ENCODE data around the gene ADAMTS12. TPM values are rescaled to one million over a fixed set of nuclear protein-coding genes. Genes with fewer than 3 reads are reported as not detected.

ADAMTS12 gene
- total RNA-seq, 1 experiment from 2014 or later: 6.2 TPM

DNA sequence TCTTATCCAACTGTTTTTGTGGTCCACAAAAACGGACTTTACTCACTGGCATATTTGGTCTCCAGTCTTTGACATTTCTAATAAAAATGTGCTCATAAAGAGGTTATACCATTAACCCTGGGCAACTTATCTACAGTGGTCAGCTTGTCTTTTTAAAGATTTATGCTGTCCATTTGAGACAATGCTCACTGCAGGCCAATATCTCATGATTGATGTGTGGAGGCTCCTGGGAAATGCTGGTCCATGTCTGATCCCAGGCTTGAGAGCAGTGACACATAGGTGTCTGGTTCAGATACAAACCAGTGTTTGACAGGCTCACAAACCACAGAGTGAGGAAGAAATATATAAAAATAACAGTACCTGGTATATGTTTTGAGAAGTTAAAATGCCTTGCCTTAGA lies 270.3 kb downstream of the ADAMTS12 start:
- TF ChIP-seq, protein P1, sequence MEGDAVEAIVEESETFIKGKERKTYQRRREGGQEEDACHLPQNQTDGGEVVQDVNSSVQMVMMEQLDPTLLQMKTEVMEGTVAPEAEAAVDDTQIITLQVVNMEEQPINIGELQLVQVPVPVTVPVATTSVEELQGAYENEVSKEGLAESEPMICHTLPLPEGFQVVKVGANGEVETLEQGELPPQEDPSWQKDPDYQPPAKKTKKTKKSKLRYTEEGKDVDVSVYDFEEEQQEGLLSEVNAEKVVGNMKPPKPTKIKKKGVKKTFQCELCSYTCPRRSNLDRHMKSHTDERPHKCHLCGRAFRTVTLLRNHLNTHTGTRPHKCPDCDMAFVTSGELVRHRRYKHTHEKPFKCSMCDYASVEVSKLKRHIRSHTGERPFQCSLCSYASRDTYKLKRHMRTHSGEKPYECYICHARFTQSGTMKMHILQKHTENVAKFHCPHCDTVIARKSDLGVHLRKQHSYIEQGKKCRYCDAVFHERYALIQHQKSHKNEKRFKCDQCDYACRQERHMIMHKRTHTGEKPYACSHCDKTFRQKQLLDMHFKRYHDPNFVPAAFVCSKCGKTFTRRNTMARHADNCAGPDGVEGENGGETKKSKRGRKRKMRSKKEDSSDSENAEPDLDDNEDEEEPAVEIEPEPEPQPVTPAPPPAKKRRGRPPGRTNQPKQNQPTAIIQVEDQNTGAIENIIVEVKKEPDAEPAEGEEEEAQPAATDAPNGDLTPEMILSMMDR (conservative IDR thresholded peaks at IDR 0.05): no peak
- no peak overlapping the region for H3K14ac ChIP-seq (ENCODE audit: insufficient read depth, low read length)
- H2BK15ac ChIP-seq (ENCODE audit: low read depth, low read length): no peak overlapping the region
- H4K20me1 ChIP-seq (ENCODE audit: control insufficient read depth, insufficient read depth, insufficient read length): no peaks in the 10 kb centered on the region
- no peak overlapping the region for H3K9ac ChIP-seq (ENCODE audit: extremely low read depth, insufficient read length, low read length)
- WGBS (ENCODE audit: extremely low coverage, insufficient read length, low lambda C conversion rate): no CpG with 5 or more reads among the region's 1 CpG
- DNase-seq: no peak
- no peak overlapping the region for H3K18ac ChIP-seq (ENCODE audit: insufficient read length, low read depth, low read length)
- H4K8ac ChIP-seq (replicated peaks; ENCODE audit: insufficient read length, low read depth, low read length): no peak overlapping the region
- Mint-ChIP-seq H3K9me3 (no peaks in the 10 kb centered on the region), H3K4me3 (no peak overlapping the region), H3K36me3 (ENCODE audit: insufficient read depth in 1 of 3, low read depth in 3 of 3) (no peaks in the 10 kb centered on the region; a peak in 1 of 7 replicates), H3K27ac (no peak overlapping the region), H3K4me1 (no peaks in the 10 kb centered on the region), H3K27me3 (ENCODE audit: low read depth) (peaks cover 3% of the 10 kb centered on the region; the same call in 1 of the 2 replicates)
- no peak overlapping the region for H2AFZ ChIP-seq (ENCODE audit: low read length)
- no peak overlapping the region for H3K4me2 ChIP-seq (ENCODE audit: insufficient read depth, insufficient read length, low read length)
- no peak overlapping the region for H4K91ac ChIP-seq (ENCODE audit: insufficient read length, low read depth, low read length)
- H3K79me1 ChIP-seq (ENCODE audit: insufficient read depth, low read depth, low read length, poor library complexity, severe bottlenecking): no peaks in the 10 kb centered on the region
- H3K9me3 ChIP-seq (ENCODE audit: control insufficient read depth, low read depth, low read length): no peaks in the 10 kb centered on the region
- no peaks in the 10 kb centered on the region for H3K79me2 ChIP-seq (ENCODE audit: insufficient read depth, low read length)
- no peaks in the 10 kb centered on the region for H3K4me1 ChIP-seq (ENCODE audit: insufficient read depth, low read length)
- H3K4ac ChIP-seq (ENCODE audit: low read depth, low read length): no peak overlapping the region
- no peak overlapping the region for H3K27ac ChIP-seq (ENCODE audit: insufficient read length, low read depth, low read length)
- no peak overlapping the region for H3T11ph ChIP-seq (ENCODE audit: low read length)
- no peaks in the 10 kb centered on the region for H3K23me2 ChIP-seq (ENCODE audit: insufficient read length, low read depth, low read length, poor library complexity, severe bottlenecking)
- no peaks in the 10 kb centered on the region; the same call in 1 of the 2 replicates for H3K27me3 ChIP-seq (ENCODE audit: insufficient read depth, low read length)
- H3K56ac ChIP-seq (ENCODE audit: insufficient read length, low read depth, low read length): no peak overlapping the region
- H4K5ac ChIP-seq (ENCODE audit: insufficient read length, low read depth, low read length): no peak overlapping the region
- H2BK12ac ChIP-seq (ENCODE audit: insufficient read length, low read depth, low read length): no peak overlapping the region
- no peak overlapping the region for H2BK20ac ChIP-seq (ENCODE audit: low read depth, low read length, poor library complexity, severe bottlenecking)
- no peak overlapping the region for H3K23ac ChIP-seq (ENCODE audit: insufficient read length, low read depth, low read length)
- no peak overlapping the region for H2AK5ac ChIP-seq (ENCODE audit: insufficient read length, low read length)
- no peak overlapping the region for H2BK5ac ChIP-seq (ENCODE audit: insufficient read length, low read length)
- H2BK120ac ChIP-seq (ENCODE audit: low read depth, low read length, poor library complexity, severe bottlenecking): no peak overlapping the region

Data from H9 (cell line).